Sigmoid colon (tissue), 4 donors: ENCODE data around the gene TNS1.

Source experiments
- POLR2A ChIP-seq, 2 donors: fragments of 450-650 bp; IDR thresholded peaks; one replicate each; pipeline ENCODE4 v1.6.1; 2016; ENCODE audit warnings: antibody characterized with exemption in 2 of 2, mild to moderate bottlenecking in 2 of 2, moderate library complexity in 2 of 2
- POLR2AphosphoS5 ChIP-seq, 4 donors: sonication (generic); formaldehyde crosslinking; IDR thresholded peaks; one replicate each; pipeline ENCODE4 v1.6.1; 2017; ENCODE audit warnings: antibody characterized with exemption in 4 of 4
- TF ChIP-seq, protein P1 (sequence below), 4 experiments: fragments of 450-650 bp in 3 of 4; fragments of 200-600 bp in 1 of 4; IDR thresholded peaks; one replicate each; pipeline ENCODE4 v1.5.1; 2016 to 2019; ENCODE audit warnings: antibody characterized with exemption in 4 of 4, mild to moderate bottlenecking in 3 of 4, moderate library complexity in 2 of 4

GRCh38 chr2:217953011-217953481, 49.7 kb downstream of the TNS1 start:
- TF ChIP-seq, protein P1, sequence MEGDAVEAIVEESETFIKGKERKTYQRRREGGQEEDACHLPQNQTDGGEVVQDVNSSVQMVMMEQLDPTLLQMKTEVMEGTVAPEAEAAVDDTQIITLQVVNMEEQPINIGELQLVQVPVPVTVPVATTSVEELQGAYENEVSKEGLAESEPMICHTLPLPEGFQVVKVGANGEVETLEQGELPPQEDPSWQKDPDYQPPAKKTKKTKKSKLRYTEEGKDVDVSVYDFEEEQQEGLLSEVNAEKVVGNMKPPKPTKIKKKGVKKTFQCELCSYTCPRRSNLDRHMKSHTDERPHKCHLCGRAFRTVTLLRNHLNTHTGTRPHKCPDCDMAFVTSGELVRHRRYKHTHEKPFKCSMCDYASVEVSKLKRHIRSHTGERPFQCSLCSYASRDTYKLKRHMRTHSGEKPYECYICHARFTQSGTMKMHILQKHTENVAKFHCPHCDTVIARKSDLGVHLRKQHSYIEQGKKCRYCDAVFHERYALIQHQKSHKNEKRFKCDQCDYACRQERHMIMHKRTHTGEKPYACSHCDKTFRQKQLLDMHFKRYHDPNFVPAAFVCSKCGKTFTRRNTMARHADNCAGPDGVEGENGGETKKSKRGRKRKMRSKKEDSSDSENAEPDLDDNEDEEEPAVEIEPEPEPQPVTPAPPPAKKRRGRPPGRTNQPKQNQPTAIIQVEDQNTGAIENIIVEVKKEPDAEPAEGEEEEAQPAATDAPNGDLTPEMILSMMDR (IDR thresholded peaks at IDR 0.05): no peak
- no peak for TF ChIP-seq POLR2A (IDR thresholded peaks at IDR 0.05)
- TF ChIP-seq POLR2AphosphoS5 (IDR thresholded peaks at IDR 0.05): peak in 3 of 4 donors; percentile 34 to 55 (median 47)
